Astrocyte of the spinal cord (primary cell): ENCODE results near the gene SLC26A11.

Source experiments
- DNase-seq: peaks from one replicate; pipeline ENCODE4 v3.0.0; 2011; ENCODE audit warnings: low read depth, low spot score
- H3K4me3 ChIP-seq: 2 replicates; pipeline ENCODE4 v1.5.1; 2011; ENCODE audit warnings: low read depth, mild to moderate bottlenecking, low read length, moderate library complexity
- in situ Hi-C: cut with HindIII; loops from 2 replicates; pipeline ENCODE4 v1.10.0; 2017; ENCODE audit warnings: low sequenced_read_pairs
- TF ChIP-seq, protein P1 (sequence below): IDR thresholded peaks from 2 replicates; pipeline ENCODE4 v1.5.1; 2012; ENCODE audit warnings: low read depth, mild to moderate bottlenecking, low read length, inconsistent platforms

SLC26A11 gene

GRCh38 chr17:80259457-80260068 is 39.3 kb downstream of the SLC26A11 start:
- in situ Hi-C loops = no loop called here
- TF ChIP-seq, protein P1, sequence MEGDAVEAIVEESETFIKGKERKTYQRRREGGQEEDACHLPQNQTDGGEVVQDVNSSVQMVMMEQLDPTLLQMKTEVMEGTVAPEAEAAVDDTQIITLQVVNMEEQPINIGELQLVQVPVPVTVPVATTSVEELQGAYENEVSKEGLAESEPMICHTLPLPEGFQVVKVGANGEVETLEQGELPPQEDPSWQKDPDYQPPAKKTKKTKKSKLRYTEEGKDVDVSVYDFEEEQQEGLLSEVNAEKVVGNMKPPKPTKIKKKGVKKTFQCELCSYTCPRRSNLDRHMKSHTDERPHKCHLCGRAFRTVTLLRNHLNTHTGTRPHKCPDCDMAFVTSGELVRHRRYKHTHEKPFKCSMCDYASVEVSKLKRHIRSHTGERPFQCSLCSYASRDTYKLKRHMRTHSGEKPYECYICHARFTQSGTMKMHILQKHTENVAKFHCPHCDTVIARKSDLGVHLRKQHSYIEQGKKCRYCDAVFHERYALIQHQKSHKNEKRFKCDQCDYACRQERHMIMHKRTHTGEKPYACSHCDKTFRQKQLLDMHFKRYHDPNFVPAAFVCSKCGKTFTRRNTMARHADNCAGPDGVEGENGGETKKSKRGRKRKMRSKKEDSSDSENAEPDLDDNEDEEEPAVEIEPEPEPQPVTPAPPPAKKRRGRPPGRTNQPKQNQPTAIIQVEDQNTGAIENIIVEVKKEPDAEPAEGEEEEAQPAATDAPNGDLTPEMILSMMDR = no peak
- no peak for DNase-seq
- peak overlapping the region; percentile 45 for H3K4me3 ChIP-seq

- peak overlapping the region; percentile 45 for H3K4me3 ChIP-seq
- in situ Hi-C loops = no loop called here
- peak; percentile 74 for DNase-seq
- TF ChIP-seq, protein P1 = no peak
Observed at GRCh38 chr17:80260069-80260535, 39.9 kb downstream of the SLC26A11 start.

DNA sequence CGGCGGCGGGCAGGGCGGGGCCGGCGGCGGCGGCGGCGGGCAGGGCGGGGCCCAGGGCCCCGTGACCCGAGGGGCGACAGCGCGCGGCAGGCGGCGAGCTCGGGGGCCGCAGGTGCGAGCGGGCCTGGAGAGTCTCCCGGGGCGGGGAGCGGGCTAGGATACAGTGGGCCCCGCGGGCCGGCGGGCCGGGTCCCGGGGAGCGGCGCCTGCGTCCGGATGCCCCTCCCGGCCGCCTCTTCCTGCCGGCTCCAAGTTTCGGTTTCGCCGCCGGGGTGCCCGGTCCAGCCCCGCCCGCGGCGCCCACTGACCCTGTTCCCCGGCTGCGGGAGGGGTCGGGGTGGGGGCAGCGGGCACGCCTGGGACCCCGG is 40.5 kb downstream of the SLC26A11 start, which contains the start of gene RNF213:
TSS of gene RNF213 (plus strand) at position 62 of the 368 bp plus-strand sequence. CDS start 2,830 bp downstream, outside the sequence.
- in situ Hi-C loops = no loop called here
- peak within 1 kb of the TSS; percentile 77 for H3K4me3 ChIP-seq
- DNase-seq = peak; percentile 27
- TF ChIP-seq, protein P1 = no peak

- TF ChIP-seq, protein P1 = no peak
- peak; percentile 51 for DNase-seq
- in situ Hi-C loops = no loop called here
- peak overlapping the region; percentile 77 for H3K4me3 ChIP-seq
Observed at GRCh38 chr17:80261159-80261894, 41.1 kb downstream of the SLC26A11 start.

DNA sequence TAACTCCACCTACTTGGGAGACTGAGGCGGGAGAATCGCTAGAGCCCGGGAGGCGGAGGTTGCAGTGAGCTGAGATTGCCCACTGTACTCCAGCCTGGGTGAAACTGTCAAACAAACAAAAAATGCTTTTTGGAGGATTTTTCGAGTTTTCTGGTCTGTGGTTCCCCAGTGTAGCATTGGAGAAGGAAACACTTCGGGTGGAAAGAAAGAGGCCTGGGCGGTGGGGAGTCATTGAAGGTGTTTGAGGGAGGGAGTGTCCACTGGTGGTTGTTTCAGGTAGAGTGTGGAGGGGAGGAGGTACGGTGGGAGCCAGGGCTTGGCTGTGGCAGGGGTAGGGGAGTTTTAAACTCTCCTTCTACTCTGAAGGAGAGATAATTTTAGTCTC is 41.7 kb downstream of the SLC26A11 start:
- DNase-seq = no peak
- H3K4me3 ChIP-seq = peak overlapping the region; percentile 77
- TF ChIP-seq, protein P1 = no peak
- in situ Hi-C loops = no loop called here

GRCh38 chr17:80262291-80262690 is 42.1 kb downstream of the SLC26A11 start:
- no peak overlapping the region for H3K4me3 ChIP-seq
- TF ChIP-seq, protein P1 = no peak
- no peak for DNase-seq
- in situ Hi-C loops = no loop called here
